ENCODE results near the gene FAM229A.

Gene FAM229A

GRCh38 chr1:32335790-32336590 lies 26.3 kb downstream of the FAM229A start, which contains the start of gene MARCKSL1:
Gene MARCKSL1, minus strand, starts transcription at chr1:32336233. Its CDS starts 200 bp downstream, at chr1:32336033.
- peak within 1 kb of the TSS; percentile 39 for H3K27ac ChIP-seq (ENCODE audit: poor library complexity, severe bottlenecking)
- peak within 1 kb of the TSS; percentile 75 for H3K4me3 ChIP-seq (ENCODE audit: severe bottlenecking)
- DNase-seq (ENCODE audit: low spot score) = no peak
- no peaks in the 10 kb centered on the region for H3K27me3 ChIP-seq (ENCODE audit: insufficient read depth, poor library complexity, severe bottlenecking)
- no peaks in the 10 kb centered on the region for H3K9me3 ChIP-seq (ENCODE audit: severe bottlenecking)
- peak; percentile 54 for ATAC-seq (ENCODE audit: low read depth)
- H3K36me3 ChIP-seq (ENCODE audit: low read depth) = peaks cover 8% of the 10 kb centered on the region
- no peak for TF ChIP-seq CTCF (IDR thresholded peaks at IDR 0.05; ENCODE audit: poor library complexity, severe bottlenecking)
- peaks cover 5% of the 10 kb centered on the region for H3K4me1 ChIP-seq (ENCODE audit: insufficient read depth, poor library complexity, severe bottlenecking)

- DNase-seq (ENCODE audit: low spot score) (no peak), ATAC-seq (ENCODE audit: low read depth) (no peak)
- peaks cover 5% of the 10 kb centered on the region for H3K4me1 ChIP-seq (ENCODE audit: insufficient read depth, poor library complexity, severe bottlenecking)
- peaks cover 8% of the 10 kb centered on the region for H3K36me3 ChIP-seq (ENCODE audit: low read depth)
- peak; percentile 64 for TF ChIP-seq CTCF (IDR thresholded peaks at IDR 0.05; ENCODE audit: poor library complexity, severe bottlenecking)
- H3K4me3 ChIP-seq (ENCODE audit: severe bottlenecking) = peak overlapping the region; percentile 75
- no peaks in the 10 kb centered on the region for H3K27me3 ChIP-seq (ENCODE audit: insufficient read depth, poor library complexity, severe bottlenecking)
- no peaks in the 10 kb centered on the region for H3K9me3 ChIP-seq (ENCODE audit: severe bottlenecking)
- H3K27ac ChIP-seq (ENCODE audit: poor library complexity, severe bottlenecking) = peak overlapping the region; percentile 39
Observed at GRCh38 chr1:32335535-32335789, 26.8 kb downstream of the FAM229A start.

- H3K36me3 ChIP-seq (ENCODE audit: low read depth) = peaks cover 13% of the 10 kb centered on the region
- ATAC-seq (ENCODE audit: low read depth) = peak; percentile 24
- H3K27ac ChIP-seq (ENCODE audit: poor library complexity, severe bottlenecking) = peak overlapping the region; percentile 39
Observed at GRCh38 chr1:32334864-32335534, 27.3 kb downstream of the FAM229A start.

GRCh38 chr1:32334274-32334861 lies 27.9 kb downstream of the FAM229A start:
- Histone ChIP-seq H3K4me3 (ENCODE audit: severe bottlenecking) (peak overlapping the region; percentile 75), H3K27me3 (ENCODE audit: insufficient read depth, poor library complexity, severe bottlenecking) (no peaks in the 10 kb centered on the region), H3K9me3 (ENCODE audit: severe bottlenecking) (no peaks in the 10 kb centered on the region), H3K4me1 (ENCODE audit: insufficient read depth, poor library complexity, severe bottlenecking) (peaks cover 5% of the 10 kb centered on the region), H3K36me3 (ENCODE audit: low read depth) (peaks cover 19% of the 10 kb centered on the region), H3K27ac (ENCODE audit: poor library complexity, severe bottlenecking) (no peak overlapping the region)
- TF ChIP-seq CTCF (IDR thresholded peaks at IDR 0.05; ENCODE audit: poor library complexity, severe bottlenecking) = no peak
- ATAC-seq (ENCODE audit: low read depth) = peak; percentile 6; the same call in 1 of the 3 replicates
- DNase-seq (ENCODE audit: low spot score) = no peak

More at GRCh38 chr1:32334864-32335534, 27.3 kb downstream of the FAM229A start:
- DNase-seq (ENCODE audit: low spot score) = no peak
- Histone ChIP-seq H3K4me3 (ENCODE audit: severe bottlenecking) (peak overlapping the region; percentile 75), H3K4me1 (ENCODE audit: insufficient read depth, poor library complexity, severe bottlenecking) (peaks cover 5% of the 10 kb centered on the region), H3K9me3 (ENCODE audit: severe bottlenecking) (no peaks in the 10 kb centered on the region), H3K27me3 (ENCODE audit: insufficient read depth, poor library complexity, severe bottlenecking) (no peaks in the 10 kb centered on the region)
- TF ChIP-seq CTCF (IDR thresholded peaks at IDR 0.05; ENCODE audit: poor library complexity, severe bottlenecking) = peak; percentile 83

All from RWPE2 (cell line).